Lower leg skin (tissue), 3 donors: ENCODE data around the gene DYNC1LI2.

Experiments
- POLR2A ChIP-seq, 2 donors: fragments of 450-650 bp; IDR thresholded peaks; one replicate each; pipeline ENCODE4 v1.6.1; 2016 to 2017; ENCODE audit warnings: antibody characterized with exemption in 2 of 2, mild to moderate bottlenecking in 1 of 2, moderate library complexity in 1 of 2
- TF ChIP-seq, protein P1 (sequence below), 3 donors: fragments of 450-650 bp; IDR thresholded peaks; one replicate each; pipeline ENCODE4 v1.5.1; 2016; ENCODE audit warnings: antibody characterized with exemption in 3 of 3, mild to moderate bottlenecking in 3 of 3, moderate library complexity in 2 of 3

- TF ChIP-seq, protein P1, sequence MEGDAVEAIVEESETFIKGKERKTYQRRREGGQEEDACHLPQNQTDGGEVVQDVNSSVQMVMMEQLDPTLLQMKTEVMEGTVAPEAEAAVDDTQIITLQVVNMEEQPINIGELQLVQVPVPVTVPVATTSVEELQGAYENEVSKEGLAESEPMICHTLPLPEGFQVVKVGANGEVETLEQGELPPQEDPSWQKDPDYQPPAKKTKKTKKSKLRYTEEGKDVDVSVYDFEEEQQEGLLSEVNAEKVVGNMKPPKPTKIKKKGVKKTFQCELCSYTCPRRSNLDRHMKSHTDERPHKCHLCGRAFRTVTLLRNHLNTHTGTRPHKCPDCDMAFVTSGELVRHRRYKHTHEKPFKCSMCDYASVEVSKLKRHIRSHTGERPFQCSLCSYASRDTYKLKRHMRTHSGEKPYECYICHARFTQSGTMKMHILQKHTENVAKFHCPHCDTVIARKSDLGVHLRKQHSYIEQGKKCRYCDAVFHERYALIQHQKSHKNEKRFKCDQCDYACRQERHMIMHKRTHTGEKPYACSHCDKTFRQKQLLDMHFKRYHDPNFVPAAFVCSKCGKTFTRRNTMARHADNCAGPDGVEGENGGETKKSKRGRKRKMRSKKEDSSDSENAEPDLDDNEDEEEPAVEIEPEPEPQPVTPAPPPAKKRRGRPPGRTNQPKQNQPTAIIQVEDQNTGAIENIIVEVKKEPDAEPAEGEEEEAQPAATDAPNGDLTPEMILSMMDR (IDR thresholded peaks at IDR 0.05) = no peak
- no peak for TF ChIP-seq POLR2A (IDR thresholded peaks at IDR 0.05)
Measured at GRCh38 chr16:66776457-66776856, 25.0 kb upstream of the DYNC1LI2 start.
